GM18517 (cell line): ENCODE measurements around the gene EPS8L3.

Experiments used
- ATAC-seq: cut with Tn5 transposase; IDR thresholded peaks from one replicate; pipeline ENCODE4 v1.9.1; 2021; ENCODE audit warnings: mild to moderate bottlenecking, moderate library complexity; ENCODE audit not compliant: unreplicated experiment

The EPS8L3 gene

DNA sequence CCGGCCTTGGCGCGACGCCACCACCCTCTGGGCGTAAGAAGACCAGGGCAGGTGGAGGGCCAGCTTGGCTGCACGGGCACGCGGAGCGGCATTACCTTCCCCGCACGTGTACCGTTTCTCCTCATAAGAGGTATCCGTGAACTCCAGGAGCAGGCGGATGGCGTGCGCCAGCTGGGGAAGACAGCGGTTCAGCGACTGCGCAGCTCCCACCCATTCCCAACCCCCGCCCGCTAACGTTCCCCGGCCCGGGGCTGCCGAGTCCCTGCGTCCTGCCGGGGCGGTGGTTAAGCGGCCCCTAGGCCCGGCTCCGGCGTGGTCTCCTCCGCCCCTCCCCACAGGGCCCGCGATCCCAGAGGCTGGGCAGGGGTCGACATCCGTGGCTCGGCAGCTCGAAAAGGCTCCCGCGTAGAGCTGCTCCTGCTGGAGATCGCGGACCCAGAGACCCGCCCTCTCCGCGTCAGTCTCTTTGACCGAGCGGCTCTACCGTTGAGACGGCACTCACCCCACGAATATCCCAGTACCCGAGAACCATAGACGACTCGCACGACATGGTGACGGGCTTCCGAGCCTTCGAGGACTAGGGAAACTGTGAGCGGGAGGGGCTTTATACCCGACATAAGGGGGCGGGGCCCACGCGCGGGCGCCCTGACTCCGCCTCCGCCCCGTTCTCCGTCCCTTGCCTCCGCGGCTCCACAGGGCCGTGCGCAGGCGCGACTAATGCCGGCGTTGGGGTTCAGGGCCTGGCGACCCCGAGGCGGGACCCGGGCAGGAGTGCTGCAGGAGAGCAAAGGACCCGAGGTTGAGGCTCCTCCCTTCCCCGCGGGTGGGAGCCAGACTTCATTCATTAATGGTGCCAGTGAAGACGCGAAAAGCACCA, 23.7 kb downstream of the EPS8L3 start:
- ATAC-seq: peak; percentile 64

GRCh38 chr1:109733236-109733870, 30.4 kb downstream of the EPS8L3 start:
- ATAC-seq: no peak

GRCh38 chr1:109732390-109732881, 31.3 kb downstream of the EPS8L3 start:
- ATAC-seq: no peak

DNA sequence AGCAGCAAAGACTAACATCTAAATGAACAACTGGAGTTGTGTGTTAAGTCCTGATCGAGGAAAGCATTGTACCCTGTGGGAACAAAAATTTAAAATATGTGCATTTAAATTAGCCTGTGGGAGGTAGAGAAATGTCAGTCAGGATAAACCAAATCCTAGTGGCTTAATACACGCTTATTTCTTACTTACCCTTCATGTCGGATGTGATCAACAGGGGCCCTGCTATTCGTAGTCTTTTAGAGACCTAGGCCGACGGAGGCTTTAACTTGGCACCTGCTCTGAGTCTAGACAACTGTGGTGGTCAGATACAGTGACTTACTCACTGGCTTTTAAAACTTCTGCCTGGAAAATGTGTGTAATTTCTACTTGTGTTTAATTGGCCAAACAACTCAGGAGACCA, 33.1 kb downstream of the EPS8L3 start:
- ATAC-seq: no peak

GRCh38 chr1:109728870-109729269, 34.9 kb downstream of the EPS8L3 start:
- no peak for ATAC-seq

DNA sequence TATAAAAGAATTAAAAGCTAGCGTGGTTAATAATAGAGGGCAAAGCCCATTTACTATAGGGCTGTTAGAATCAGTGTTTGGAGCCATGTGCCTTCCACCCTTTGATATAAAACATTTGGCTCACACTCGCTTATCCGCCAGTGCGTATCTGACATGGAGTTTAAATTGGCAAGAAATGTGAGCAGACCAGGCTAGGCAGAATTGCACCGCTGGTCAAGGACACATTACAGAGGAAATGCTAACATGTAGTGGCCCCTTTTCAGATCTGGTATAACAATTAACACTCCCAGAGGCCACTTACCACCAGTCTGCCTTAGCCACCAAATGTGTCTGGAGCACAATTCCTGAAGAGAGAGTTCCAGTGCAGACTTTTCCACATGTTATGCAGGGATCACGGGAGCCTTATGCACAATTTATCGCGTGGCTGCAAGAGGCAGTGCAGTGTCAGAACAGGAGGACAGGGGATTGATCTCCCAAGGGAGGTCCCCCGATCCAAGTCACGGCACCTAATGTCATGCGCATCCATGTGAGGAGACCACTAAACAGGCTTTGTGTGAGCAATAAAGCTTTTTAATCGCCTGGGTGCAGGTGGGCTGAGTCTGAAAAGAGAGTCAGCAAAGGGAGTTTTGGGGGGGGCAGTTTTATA, 36.9 kb downstream of the EPS8L3 start:
- ATAC-seq: no peak

GRCh38 chr1:109726007-109726406, 37.7 kb downstream of the EPS8L3 start:
- ATAC-seq: no peak

GRCh38 chr1:109725510-109725909, 38.2 kb downstream of the EPS8L3 start:
- ATAC-seq: no peak

GRCh38 chr1:109724933-109725332, 38.8 kb downstream of the EPS8L3 start:
- no peak for ATAC-seq

- no peak for ATAC-seq
These were observed 40.6 kb downstream of the EPS8L3 start for GRCh38 chr1:109722908-109723691.

- no peak for ATAC-seq
These were observed 41.8 kb downstream of the EPS8L3 start for GRCh38 chr1:109721971-109722370.

- no peak for ATAC-seq
These were observed 42.7 kb downstream of the EPS8L3 start for GRCh38 chr1:109721042-109721441.

GRCh38 chr1:109719337-109719837, 44.3 kb downstream of the EPS8L3 start:
- ATAC-seq: peak; percentile 76

GRCh38 chr1:109718495-109718894, 45.2 kb downstream of the EPS8L3 start:
- ATAC-seq: no peak

- ATAC-seq: no peak
These were observed 46.0 kb downstream of the EPS8L3 start for GRCh38 chr1:109717729-109718128.

DNA sequence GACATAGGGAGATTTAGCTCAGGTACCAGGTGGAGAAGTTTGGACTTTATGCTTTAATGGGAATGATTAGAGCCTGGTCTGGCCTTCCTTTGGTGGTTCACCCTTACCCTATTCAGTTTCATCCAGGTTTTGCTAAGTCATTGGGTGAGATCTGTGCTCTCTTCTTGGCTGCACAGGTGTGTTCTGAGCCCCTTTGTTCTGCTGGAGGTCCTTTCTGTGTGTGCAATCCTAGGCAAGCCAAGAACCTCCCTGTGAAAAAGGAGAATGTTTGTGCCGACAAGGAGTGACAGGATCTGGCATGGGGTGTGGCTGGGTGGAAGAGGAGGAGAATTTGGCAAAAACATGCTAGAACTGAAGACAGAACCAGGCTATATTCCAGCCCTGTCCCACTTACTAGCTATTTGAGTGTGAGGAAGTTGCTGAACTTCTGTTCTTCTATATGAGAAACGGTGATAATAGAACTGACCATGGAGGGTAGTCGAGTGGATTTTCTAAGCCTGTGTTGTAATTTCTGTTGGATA, 47.1 kb downstream of the EPS8L3 start:
- no peak for ATAC-seq

GRCh38 chr1:109716121-109716520, 47.6 kb downstream of the EPS8L3 start:
- no peak for ATAC-seq

GRCh38 chr1:109714661-109715372, 48.9 kb downstream of the EPS8L3 start:
- no peak for ATAC-seq

DNA sequence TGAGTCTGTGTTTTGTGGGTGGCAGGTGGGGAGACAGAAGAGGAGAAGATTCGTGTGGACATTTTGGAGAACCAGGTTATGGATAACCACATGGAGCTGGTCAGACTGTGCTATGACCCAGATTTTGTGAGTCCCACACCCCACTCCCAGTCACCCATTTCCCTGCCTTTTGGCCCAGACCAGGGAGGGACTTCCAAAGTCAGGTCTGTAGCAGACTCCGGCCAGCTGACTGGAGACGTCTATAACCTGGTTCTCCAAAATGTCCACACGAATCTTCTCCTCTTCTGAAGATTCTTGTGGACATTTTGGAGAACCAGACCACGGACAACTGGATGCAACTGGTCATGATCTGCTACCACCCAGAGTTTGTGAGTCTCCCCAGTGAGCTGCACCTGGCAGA, 50.1 kb downstream of the EPS8L3 start:
- no peak for ATAC-seq
